ENCODE results near the gene FGF12. TPM values are rescaled to one million over a fixed set of nuclear protein-coding genes. Genes with fewer than 3 reads are reported as not detected.

FGF12 gene
- total and polyA plus RNA-seq, 10 donors = 3.7 to 53.3 (median 19.1) TPM

- Histone ChIP-seq H3K4me3 (no peak overlapping the region), H3K9me3 (no peaks in the 10 kb centered on the region), H3K4me1 (no peaks in the 10 kb centered on the region), H3K36me3 (no peaks in the 10 kb centered on the region), H3K27ac (no peak overlapping the region), H3K27me3 (replicated peaks in 1 of 7) (peaks cover 0 to 4% (median 0%) of the 10 kb centered on the region in 7 donors)
- intact Hi-C loops (cut with DNase I; ENCODE audit: low total_unique reads) = no loop called here
- DNase-seq = no peak
- WGBS, 5 donors = 77 to 86% (median 84%) methylated on average over 3 of the region's 3 CpGs
- TF ChIP-seq CTCF (IDR thresholded peaks at IDR 0.05 in 8 of 11, conservative IDR thresholded peaks at IDR 0.05 in 3 of 11) (no peak), POLR2AphosphoS5 (IDR thresholded peaks at IDR 0.05) (no peak), POLR2A (IDR thresholded peaks at IDR 0.05) (no peak)
Measured at GRCh38 chr3:192620275-192620674, 107.1 kb downstream of the FGF12 start.

- DNase-seq = no peak
Measured at GRCh38 chr3:192611411-192611810, 115.9 kb downstream of the FGF12 start.

GRCh38 chr3:192608726-192609600, 118.4 kb downstream of the FGF12 start:
- no peaks in the 10 kb centered on the region for H3K4me1 ChIP-seq
- H3K36me3 ChIP-seq = no peaks in the 10 kb centered on the region
- 76 to 88% (median 86%) methylated on average over 8 of the region's 8 CpGs for WGBS, 5 donors
- H3K9me3 ChIP-seq = peaks cover 0 to 11% (median 5%) of the 10 kb centered on the region in 8 donors
- H3K27ac ChIP-seq = no peak overlapping the region
- TF ChIP-seq POLR2A (IDR thresholded peaks at IDR 0.05) (no peak), POLR2AphosphoS5 (IDR thresholded peaks at IDR 0.05) (no peak), CTCF (IDR thresholded peaks at IDR 0.05 in 8 of 11, conservative IDR thresholded peaks at IDR 0.05 in 3 of 11) (no peak)
- intact Hi-C loops (cut with DNase I; ENCODE audit: low total_unique reads) = no loop called here
- H3K4me3 ChIP-seq = no peak overlapping the region
- DNase-seq = no peak
- no peaks in the 10 kb centered on the region for H3K27me3 ChIP-seq (replicated peaks in 1 of 7)

More at GRCh38 chr3:192611411-192611810, 115.9 kb downstream of the FGF12 start:
- no peaks in the 10 kb centered on the region for H3K27me3 ChIP-seq (replicated peaks in 1 of 7)
- H3K9me3 ChIP-seq = no peaks in the 10 kb centered on the region
- no peak overlapping the region for H3K4me3 ChIP-seq
- H3K4me1 ChIP-seq = no peaks in the 10 kb centered on the region
- WGBS, 5 donors = 76 to 87% (median 85%) methylated on average over 4 of the region's 4 CpGs
- H3K36me3 ChIP-seq = no peaks in the 10 kb centered on the region
- TF ChIP-seq CTCF (IDR thresholded peaks at IDR 0.05 in 8 of 11, conservative IDR thresholded peaks at IDR 0.05 in 3 of 11) = no peak
- TF ChIP-seq POLR2AphosphoS5 (IDR thresholded peaks at IDR 0.05) = no peak
- no peak for TF ChIP-seq POLR2A (IDR thresholded peaks at IDR 0.05)
- no peak overlapping the region for H3K27ac ChIP-seq
- intact Hi-C loops (cut with DNase I; ENCODE audit: low total_unique reads) = no loop called here

GRCh38 chr3:192607798-192608197, 119.5 kb downstream of the FGF12 start:
- TF ChIP-seq POLR2AphosphoS5 (IDR thresholded peaks at IDR 0.05) = no peak
- TF ChIP-seq CTCF (IDR thresholded peaks at IDR 0.05 in 8 of 11, conservative IDR thresholded peaks at IDR 0.05 in 3 of 11) = no peak
- Histone ChIP-seq H3K27me3 (replicated peaks in 1 of 7) (no peaks in the 10 kb centered on the region), H3K9me3 (peaks cover 0 to 22% (median 16%) of the 10 kb centered on the region in 8 donors), H3K27ac (no peak overlapping the region), H3K4me1 (no peaks in the 10 kb centered on the region), H3K4me3 (no peak overlapping the region), H3K36me3 (no peaks in the 10 kb centered on the region)
- WGBS, 5 donors = 90 to 95% (median 93%) methylated on average over 4 of the region's 4 CpGs
- DNase-seq = no peak
- intact Hi-C loops (cut with DNase I; ENCODE audit: low total_unique reads) = no loop called here
